GM23248 (cell line): ENCODE measurements around the gene BBS1. TPM values are rescaled to one million over a fixed set of nuclear protein-coding genes. Genes with fewer than 3 reads are reported as not detected.

ENCODE experiments used
- DNase-seq: peaks from one replicate; pipeline ENCODE4 v3.0.0-alpha.2; 2015
- H2AFZ ChIP-seq: fragments of 200-600 bp; sonication (generic); 2 replicates; pipeline ENCODE4 v1.6.1; 2016; ENCODE audit warnings: antibody characterized with exemption
- H3F3A ChIP-seq: fragments of 200-600 bp; sonication (generic); 2 replicates; pipeline ENCODE4 v1.6.1; 2016; ENCODE audit warnings: mild to moderate bottlenecking, antibody characterized with exemption, mixed run types; ENCODE audit not compliant: insufficient read depth
- H3K27ac ChIP-seq: fragments of 200-600 bp; sonication (generic); 2 replicates; pipeline ENCODE4 v1.5.1; 2016; ENCODE audit warnings: mild to moderate bottlenecking
- H3K27me3 ChIP-seq: fragments of 200-600 bp; sonication (generic); replicated peaks from 2 replicates; pipeline ENCODE4 v1.6.1; 2016; ENCODE audit warnings: mild to moderate bottlenecking; ENCODE audit not compliant: insufficient read depth
- H3K36me3 ChIP-seq: fragments of 200-600 bp; sonication (generic); 2 replicates; pipeline ENCODE4 v1.6.1; 2016; ENCODE audit warnings: low read depth, mild to moderate bottlenecking
- H3K4me1 ChIP-seq: fragments of 200-600 bp; sonication (generic); 2 replicates; pipeline ENCODE4 v1.6.1; 2016; ENCODE audit warnings: mild to moderate bottlenecking; ENCODE audit not compliant: insufficient read depth
- H3K4me2 ChIP-seq: fragments of 200-600 bp; sonication (generic); one replicate; pipeline ENCODE4 v1.6.1; 2016; ENCODE audit warnings: mild to moderate bottlenecking; ENCODE audit not compliant: unreplicated experiment
- H3K4me3 ChIP-seq: fragments of 200-600 bp; sonication (generic); 2 replicates; pipeline ENCODE4 v1.5.1; 2016; ENCODE audit warnings: mild to moderate bottlenecking
- H3K79me2 ChIP-seq: fragments of 200-600 bp; sonication (generic); 2 replicates; pipeline ENCODE4 v1.6.1; 2016; ENCODE audit warnings: mild to moderate bottlenecking; ENCODE audit not compliant: insufficient read depth
- H3K9ac ChIP-seq: fragments of 200-600 bp; sonication (generic); 2 replicates; pipeline ENCODE4 v1.6.1; 2016; ENCODE audit warnings: mild to moderate bottlenecking
- H3K9me2 ChIP-seq: fragments of 200-600 bp; sonication (generic); 2 replicates; pipeline ENCODE4 v1.6.1; 2016; ENCODE audit warnings: mixed run types, mild to moderate bottlenecking, moderate library complexity; ENCODE audit not compliant: insufficient read depth
- H3K9me3 ChIP-seq: fragments of 200-600 bp; sonication (generic); one replicate; pipeline ENCODE4 v1.6.1; 2017; ENCODE audit warnings: low read depth
- H4K20me1 ChIP-seq: fragments of 200-600 bp; sonication (generic); 2 replicates; pipeline ENCODE4 v1.6.0; 2016; ENCODE audit not compliant: insufficient read depth
- EZH2 ChIP-seq: fragments of 200-600 bp; sonication (generic); IDR thresholded peaks from 2 replicates; pipeline ENCODE4 v1.6.1; 2018; ENCODE audit warnings: antibody characterized with exemption, mild to moderate bottlenecking; ENCODE audit not compliant: insufficient read depth, poor library complexity, severe bottlenecking
- EZH2phosphoT487 ChIP-seq: fragments of 200-600 bp; sonication (generic); IDR thresholded peaks from 2 replicates; pipeline ENCODE4 v1.6.1; 2018; ENCODE audit warnings: antibody characterized with exemption, moderate library complexity, mild to moderate bottlenecking, low read depth; ENCODE audit not compliant: insufficient read depth
- WGBS, 2 experiments: methylation state at CpG; one replicate each; pipeline ENCODE4 v1.1.6; 2015 to 2017; ENCODE audit warnings: low lambda C conversion rate in 2 of 2, low coverage in 1 of 2; ENCODE audit errors: missing lambda C conversion rate in 2 of 2; 5-methylcytosine and 5-hydroxymethylcytosine counted together
- in situ Hi-C: fragments of 300-500 bp; cut with MboI; formaldehyde crosslinking; loops from 2 replicates; pipeline ENCODE4 v1.15.0; 2020
- polyA plus RNA-seq: library from polyadenylated mRNA; unstranded; fragments of >200 nt; fragmentation: Nextera tagmentation; extraction: Ambion mirVana; gene quantifications from 2 replicates; pipeline ENCODE4 v1.2.1, GENCODE V29; 2016
- total RNA-seq: library from RNA; depleted of rRNA; stranded (reverse); fragments of >200 nt; shearing (Covaris generic); gene quantifications from 2 replicates; pipeline ENCODE4 v1.2.3, GENCODE V29; 2014

Gene BBS1
- total and polyA plus RNA-seq, 2 experiments from 2014 or later = 20.2 to 39.1 TPM

GRCh38 chr11:66494935-66495334 is 15.5 kb upstream of the BBS1 start:
- H3K9me3 ChIP-seq = no peaks in the 10 kb centered on the region
- H3K36me3 ChIP-seq = 0 out of 2 replicates have a peak, but pooled peaks cover 4% of the 10 kb centered on the region
- H4K20me1 ChIP-seq = no peaks in the 10 kb centered on the region
- H3K79me2 ChIP-seq = no peaks in the 10 kb centered on the region
- no peak overlapping the region for H3K4me3 ChIP-seq
- no peak for DNase-seq
- H3F3A ChIP-seq = no peaks in the 10 kb centered on the region
- H3K4me1 ChIP-seq = no peaks in the 10 kb centered on the region
- in situ Hi-C loops = no loop called here
- no peaks in the 10 kb centered on the region for H3K9me2 ChIP-seq
- no peaks in the 10 kb centered on the region for H3K27me3 ChIP-seq
- H2AFZ ChIP-seq = no peak overlapping the region
- no peak overlapping the region for H3K27ac ChIP-seq
- no peak for TF ChIP-seq EZH2phosphoT487
- H3K9ac ChIP-seq = no peak overlapping the region
- WGBS, 2 experiments = 87 to 89% methylated on average over 14 of the region's 14 CpGs
- H3K4me2 ChIP-seq = no peak overlapping the region

- in situ Hi-C loops = no loop called here
- TF ChIP-seq EZH2phosphoT487 (no peak), EZH2 (no peak)
- no peak overlapping the region for H3K4me3 ChIP-seq
- 0 out of 2 replicates have a peak, but pooled peaks cover 4% of the 10 kb centered on the region for H3K36me3 ChIP-seq
- no peaks in the 10 kb centered on the region for H3K9me3 ChIP-seq
- H3K9ac ChIP-seq = no peak overlapping the region
- H3K27ac ChIP-seq = no peak overlapping the region
- H3K9me2 ChIP-seq = no peaks in the 10 kb centered on the region
- WGBS, 2 experiments = 94 to 97% methylated on average over 10 to 17 of the region's 17 CpGs
- H3K27me3 ChIP-seq = no peaks in the 10 kb centered on the region
- no peaks in the 10 kb centered on the region for H3F3A ChIP-seq
- no peak overlapping the region for H3K4me2 ChIP-seq
- no peaks in the 10 kb centered on the region for H3K4me1 ChIP-seq
- no peaks in the 10 kb centered on the region for H4K20me1 ChIP-seq
- DNase-seq = no peak
- H2AFZ ChIP-seq = no peak overlapping the region
- no peaks in the 10 kb centered on the region for H3K79me2 ChIP-seq
Measured at GRCh38 chr11:66495401-66495854, 15.0 kb upstream of the BBS1 start.

DNA sequence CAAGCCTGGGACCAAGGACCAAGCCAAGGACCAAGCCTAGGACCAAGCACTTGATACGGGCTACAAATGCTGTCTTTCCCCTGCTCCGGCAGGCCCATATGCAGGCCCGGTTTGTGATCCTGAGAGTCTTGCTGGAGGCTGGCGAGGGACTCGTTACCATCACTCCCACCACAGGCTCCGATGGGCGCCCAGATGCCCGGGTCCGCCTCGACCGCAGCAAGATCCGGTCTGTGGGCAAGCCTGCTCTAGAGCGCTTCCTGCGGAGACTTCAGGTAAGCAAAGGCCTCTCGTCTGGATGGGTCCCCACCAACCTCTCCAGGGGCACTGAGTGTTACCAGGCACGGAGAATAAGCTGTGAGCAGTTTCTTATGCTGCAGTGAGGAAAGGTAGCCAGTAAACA is 13.2 kb upstream of the BBS1 start:
- 93 to 95% methylated on average over 16 of the region's 16 CpGs for WGBS, 2 experiments

GRCh38 chr11:66498506-66498905 is 11.9 kb upstream of the BBS1 start:
- Histone ChIP-seq H3K4me2 (no peak overlapping the region), H3K4me1 (no peaks in the 10 kb centered on the region), H3F3A (no peaks in the 10 kb centered on the region), H3K79me2 (no peaks in the 10 kb centered on the region), H4K20me1 (no peaks in the 10 kb centered on the region), H3K36me3 (0 out of 2 replicates have a peak, but pooled peaks cover 4% of the 10 kb centered on the region), H2AFZ (no peak overlapping the region), H3K9me2 (no peaks in the 10 kb centered on the region), H3K4me3 (no peak overlapping the region), H3K27ac (no peak overlapping the region), H3K9me3 (no peaks in the 10 kb centered on the region), H3K27me3 (no peaks in the 10 kb centered on the region), H3K9ac (no peak overlapping the region)
- DNase-seq = no peak
- in situ Hi-C loops = no loop called here
- TF ChIP-seq EZH2 (no peak), EZH2phosphoT487 (no peak)
- WGBS, 2 experiments = 97 to 99% methylated on average over 5 of the region's 5 CpGs

More for the DNA sequence above, 13.2 kb upstream of the BBS1 start:
- no peaks in the 10 kb centered on the region for H4K20me1 ChIP-seq
- H3K4me1 ChIP-seq = no peaks in the 10 kb centered on the region
- DNase-seq = no peak
- H3K9ac ChIP-seq = no peak overlapping the region
- in situ Hi-C loops = no loop called here
- H3K79me2 ChIP-seq = no peaks in the 10 kb centered on the region
- H3K9me2 ChIP-seq = no peaks in the 10 kb centered on the region
- no peak overlapping the region for H3K4me3 ChIP-seq
- H3K9me3 ChIP-seq = no peaks in the 10 kb centered on the region
- H3K27me3 ChIP-seq = no peaks in the 10 kb centered on the region
- no peaks in the 10 kb centered on the region for H3F3A ChIP-seq
- H3K4me2 ChIP-seq = no peak overlapping the region
- no peak overlapping the region for H3K27ac ChIP-seq
- H2AFZ ChIP-seq = no peak overlapping the region
- H3K36me3 ChIP-seq = 0 out of 2 replicates have a peak, but pooled peaks cover 4% of the 10 kb centered on the region
- TF ChIP-seq EZH2phosphoT487 (no peak), EZH2 (no peak)

- H3K4me2 ChIP-seq = no peak overlapping the region
- no peaks in the 10 kb centered on the region for H3K9me3 ChIP-seq
- no peaks in the 10 kb centered on the region for H3K27me3 ChIP-seq
- H4K20me1 ChIP-seq = no peaks in the 10 kb centered on the region
- H3K27ac ChIP-seq = no peak overlapping the region
- no peak for TF ChIP-seq EZH2
- no peak for TF ChIP-seq EZH2phosphoT487
- H3K9ac ChIP-seq = no peak overlapping the region
- no peaks in the 10 kb centered on the region for H3K4me1 ChIP-seq
- H2AFZ ChIP-seq = no peak overlapping the region
- no peaks in the 10 kb centered on the region for H3F3A ChIP-seq
- no peaks in the 10 kb centered on the region for H3K9me2 ChIP-seq
- H3K79me2 ChIP-seq = no peaks in the 10 kb centered on the region
- no peak overlapping the region for H3K4me3 ChIP-seq
- H3K36me3 ChIP-seq = no peaks in the 10 kb centered on the region
- no peak for DNase-seq
- in situ Hi-C loops = no loop called here
- WGBS, 2 experiments = 96 to 100% methylated on average over 1 of the region's 1 CpG
Measured at GRCh38 chr11:66505276-66505816, 5.1 kb upstream of the BBS1 start.
